Vagina (tissue), 2 donors: Measurements from ENCODE around the gene MFN2.

Experiments
- POLR2AphosphoS5 ChIP-seq, 2 donors: sonication (generic); formaldehyde crosslinking; IDR thresholded peaks; one replicate each; pipeline ENCODE4 v1.9.0; 2017; ENCODE audit warnings: antibody characterized with exemption in 2 of 2, mild to moderate bottlenecking in 2 of 2, low read depth in 1 of 2; ENCODE audit not compliant: insufficient read depth in 1 of 2
- TF ChIP-seq, protein P1 (sequence below), 3 experiments: fragments of 450-650 bp in 2 of 3; fragments of 200-600 bp in 1 of 3; sonication (generic) in 1 of 3; IDR thresholded peaks; one replicate each; pipeline ENCODE4 v1.5.1; 2017 to 2019; ENCODE audit warnings: antibody characterized with exemption in 3 of 3, mild to moderate bottlenecking in 2 of 3, moderate library complexity in 2 of 3

- TF ChIP-seq, protein P1, sequence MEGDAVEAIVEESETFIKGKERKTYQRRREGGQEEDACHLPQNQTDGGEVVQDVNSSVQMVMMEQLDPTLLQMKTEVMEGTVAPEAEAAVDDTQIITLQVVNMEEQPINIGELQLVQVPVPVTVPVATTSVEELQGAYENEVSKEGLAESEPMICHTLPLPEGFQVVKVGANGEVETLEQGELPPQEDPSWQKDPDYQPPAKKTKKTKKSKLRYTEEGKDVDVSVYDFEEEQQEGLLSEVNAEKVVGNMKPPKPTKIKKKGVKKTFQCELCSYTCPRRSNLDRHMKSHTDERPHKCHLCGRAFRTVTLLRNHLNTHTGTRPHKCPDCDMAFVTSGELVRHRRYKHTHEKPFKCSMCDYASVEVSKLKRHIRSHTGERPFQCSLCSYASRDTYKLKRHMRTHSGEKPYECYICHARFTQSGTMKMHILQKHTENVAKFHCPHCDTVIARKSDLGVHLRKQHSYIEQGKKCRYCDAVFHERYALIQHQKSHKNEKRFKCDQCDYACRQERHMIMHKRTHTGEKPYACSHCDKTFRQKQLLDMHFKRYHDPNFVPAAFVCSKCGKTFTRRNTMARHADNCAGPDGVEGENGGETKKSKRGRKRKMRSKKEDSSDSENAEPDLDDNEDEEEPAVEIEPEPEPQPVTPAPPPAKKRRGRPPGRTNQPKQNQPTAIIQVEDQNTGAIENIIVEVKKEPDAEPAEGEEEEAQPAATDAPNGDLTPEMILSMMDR (IDR thresholded peaks at IDR 0.05), result no peak
- TF ChIP-seq POLR2AphosphoS5 (IDR thresholded peaks at IDR 0.05; ENCODE audit: insufficient read depth in 1 of 2, low read depth in 1 of 2), result no peak
Observed at GRCh38 chr1:12032161-12032621, 51.9 kb downstream of the MFN2 start.
